ENCODE measurements around the gene MTCH1. TPM values are rescaled to one million over a fixed set of nuclear protein-coding genes. Genes with fewer than 3 reads are reported as not detected.

MTCH1 gene
- total and polyA plus RNA-seq, 2 experiments from 2014 or later = 108 to 271 TPM

- Mint-ChIP-seq H3K27me3 (ENCODE audit: insufficient read depth, low read depth, poor library complexity) (peaks cover 2% of the 10 kb centered on the region), H3K4me3 (no peak overlapping the region), H3K27ac (no peak overlapping the region), H3K36me3 (ENCODE audit: low read depth) (no peaks in the 10 kb centered on the region), H3K4me1 (peaks cover 7% of the 10 kb centered on the region), H3K9me3 (no peaks in the 10 kb centered on the region)
- Histone ChIP-seq H3F3A (replicated peaks; ENCODE audit: low read depth) (no peaks in the 10 kb centered on the region), H4K20me1 (replicated peaks; ENCODE audit: insufficient read depth) (no peaks in the 10 kb centered on the region), H3K4me2 (no peak overlapping the region), H3K27me3 (ENCODE audit: insufficient read depth) (no peaks in the 10 kb centered on the region), H3K36me3 (ENCODE audit: insufficient read depth) (no peaks in the 10 kb centered on the region), H3K9me2 (ENCODE audit: insufficient read depth) (no peaks in the 10 kb centered on the region), H3K4me3 (no peak overlapping the region), H2AFZ (no peak overlapping the region), H3K27ac (ENCODE audit: low read depth) (no peak overlapping the region), H3K4me1 (ENCODE audit: insufficient read depth) (peaks cover 4% of the 10 kb centered on the region; the same call in 1 of the 2 replicates), H3K79me2 (replicated peaks; ENCODE audit: insufficient read depth) (no peaks in the 10 kb centered on the region)
- no peak for TF ChIP-seq EZH2phosphoT487 (IDR thresholded peaks at IDR 0.05; ENCODE audit: unreplicated experiment)
- no peak for TF ChIP-seq CTCF (conservative IDR thresholded peaks at IDR 0.05; ENCODE audit: low read depth in 2 of 2)
- DNase-seq (ENCODE audit: low spot score) (no peak), ATAC-seq (no peak)
Measured at GRCh38 chr6:36924778-36925374, 61.1 kb downstream of the MTCH1 start.

GRCh38 chr6:36924131-36924530 is 61.9 kb downstream of the MTCH1 start:
- Mint-ChIP-seq H3K4me1 (peaks cover 3% of the 10 kb centered on the region; the same call in 2 of the 3 replicates), H3K9me3 (no peaks in the 10 kb centered on the region), H3K36me3 (ENCODE audit: low read depth) (no peaks in the 10 kb centered on the region), H3K4me3 (no peak overlapping the region), H3K27me3 (ENCODE audit: insufficient read depth, low read depth, poor library complexity) (peaks cover 5% of the 10 kb centered on the region), H3K27ac (no peak overlapping the region)
- Histone ChIP-seq H3K27ac (ENCODE audit: low read depth) (no peak overlapping the region), H3K9me2 (ENCODE audit: insufficient read depth) (no peaks in the 10 kb centered on the region), H3K4me3 (no peak overlapping the region), H4K20me1 (replicated peaks; ENCODE audit: insufficient read depth) (0 out of 2 replicates have a peak, but pooled peaks cover 4% of the 10 kb centered on the region), H3K27me3 (ENCODE audit: insufficient read depth) (no peaks in the 10 kb centered on the region), H3K36me3 (ENCODE audit: insufficient read depth) (no peaks in the 10 kb centered on the region), H3F3A (replicated peaks; ENCODE audit: low read depth) (no peaks in the 10 kb centered on the region), H3K4me2 (no peak overlapping the region), H3K79me2 (replicated peaks; ENCODE audit: insufficient read depth) (no peaks in the 10 kb centered on the region), H2AFZ (no peak overlapping the region), H3K4me1 (ENCODE audit: insufficient read depth) (peaks cover 4% of the 10 kb centered on the region; the same call in 1 of the 2 replicates)
- no peak for ATAC-seq
- no peak for DNase-seq (ENCODE audit: low spot score)
- TF ChIP-seq STAT1 (IDR thresholded peaks at IDR 0.05; ENCODE audit: unreplicated experiment) = no peak
- TF ChIP-seq CREB1 (CRISPR knock-in tag; IDR thresholded peaks at IDR 0.05; ENCODE audit: low read depth) = no peak
- TF ChIP-seq NANOG (IDR thresholded peaks at IDR 0.05; ENCODE audit: borderline replicate concordance) = no peak
- TF ChIP-seq REST (IDR thresholded peaks at IDR 0.05; ENCODE audit: unreplicated experiment) = no peak
- TF ChIP-seq ETS1 (IDR thresholded peaks at IDR 0.05) = no peak
- no peak for TF ChIP-seq CTCF (conservative IDR thresholded peaks at IDR 0.05; ENCODE audit: low read depth in 2 of 2)
- no peak for TF ChIP-seq ZNF331 (CRISPR knock-in tag; IDR thresholded peaks at IDR 0.05; ENCODE audit: low read depth)
- TF ChIP-seq EZH2phosphoT487 (IDR thresholded peaks at IDR 0.05; ENCODE audit: unreplicated experiment) = no peak
- TF ChIP-seq EZH2 (IDR thresholded peaks at IDR 0.05; ENCODE audit: low read depth, unreplicated experiment) = no peak
